ENCODE measurements around the gene FAM83G.
"Not testable (repeated sequence)": the region's sequence is repeated elsewhere in the genome, so short reads cannot be mapped to it uniquely, and the experiment has no call there.

The FAM83G gene

GRCh38 chr17:18966831-18967624 lies 37.5 kb downstream of the FAM83G start:
- no peak for DNase-seq

- no peak for DNase-seq
Measured at GRCh38 chr17:18965530-18966236, 38.9 kb downstream of the FAM83G start.

DNA sequence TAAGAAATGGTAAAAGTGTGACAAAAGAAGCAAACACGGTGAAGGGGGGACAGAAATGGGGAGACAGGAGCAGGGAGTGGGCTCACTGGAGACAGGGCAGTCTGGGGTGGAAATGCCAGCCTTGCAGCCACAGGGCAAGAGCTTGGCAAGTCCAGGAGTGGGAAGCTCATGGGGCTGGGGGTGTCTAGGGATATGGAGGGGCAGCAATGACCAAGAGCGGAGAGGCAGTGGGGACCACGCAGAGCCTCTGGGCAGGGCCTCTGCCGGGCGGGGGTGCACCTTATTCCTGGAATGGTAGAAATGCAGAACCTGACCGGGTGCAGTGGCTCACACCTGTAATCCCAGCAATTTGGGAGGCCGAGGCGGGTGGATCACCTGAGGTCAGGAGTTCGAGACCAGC lies 40.0 kb downstream of the FAM83G start:
- no peak for DNase-seq

DNA sequence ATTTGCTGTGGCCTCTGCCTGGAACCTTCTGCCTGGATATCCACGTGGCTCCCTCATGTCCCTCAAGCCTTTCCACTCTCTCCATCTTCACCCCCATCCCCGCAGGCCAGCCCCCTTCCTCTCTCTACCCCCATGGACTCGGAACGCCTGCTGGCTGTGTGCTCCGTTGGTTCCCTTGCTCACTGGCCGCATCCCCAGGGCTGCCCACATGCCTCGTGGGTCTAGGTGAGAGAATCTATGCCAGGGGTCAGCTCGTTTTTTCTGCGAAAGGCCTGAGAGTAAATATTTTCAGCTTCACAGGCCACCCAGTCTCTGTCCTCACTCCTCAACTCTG lies 40.6 kb downstream of the FAM83G start:
- DNase-seq = no peak

GRCh38 chr17:18963126-18964017 lies 41.2 kb downstream of the FAM83G start:
- DNase-seq = no peak

GRCh38 chr17:18962494-18962815 lies 42.1 kb downstream of the FAM83G start:
- DNase-seq = no peak

DNA sequence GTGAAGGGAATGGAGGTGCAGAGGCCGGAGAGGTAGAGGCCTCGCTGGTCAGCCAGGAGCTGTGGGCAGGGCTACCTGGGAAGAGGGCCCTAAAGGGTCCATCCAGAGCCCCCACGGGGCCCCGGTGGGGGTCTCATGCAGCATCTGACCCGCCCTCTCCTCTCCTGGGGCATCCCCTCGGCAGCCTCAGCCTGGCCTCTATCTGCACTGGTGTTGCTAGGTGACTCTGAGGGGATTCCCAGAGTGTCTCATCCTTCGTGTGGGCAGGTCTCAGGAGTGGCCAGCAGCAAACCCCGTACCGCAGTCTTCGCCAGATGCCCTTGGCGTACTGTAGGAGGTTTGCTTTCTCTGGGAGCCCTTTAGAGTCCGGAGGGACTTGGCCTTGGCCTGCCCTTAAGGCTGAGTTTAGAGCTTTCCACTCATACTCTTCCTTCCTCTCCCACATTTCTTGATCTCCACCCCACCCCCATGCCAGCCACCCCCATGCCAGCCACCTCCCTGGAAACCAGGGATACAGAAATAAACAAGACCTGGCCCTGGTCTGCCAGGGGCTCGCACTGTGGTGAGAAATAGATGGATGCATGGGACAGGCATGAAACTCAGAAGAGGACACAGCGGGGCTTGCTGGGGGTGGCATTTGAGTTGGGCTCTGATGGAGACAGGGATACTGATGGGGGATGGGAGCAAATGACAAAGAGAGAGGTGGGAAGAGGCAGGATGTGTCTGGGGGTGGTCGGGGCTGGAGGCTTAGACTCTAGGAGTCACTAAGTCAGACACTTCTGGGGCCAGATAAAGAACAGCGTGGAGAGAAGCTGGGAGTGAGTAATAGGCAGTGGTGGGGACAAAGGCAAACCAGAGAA lies 42.7 kb downstream of the FAM83G start:
- DNase-seq = no peak

GRCh38 chr17:18960803-18961511 lies 43.6 kb downstream of the FAM83G start:
- no peak for DNase-seq

DNA sequence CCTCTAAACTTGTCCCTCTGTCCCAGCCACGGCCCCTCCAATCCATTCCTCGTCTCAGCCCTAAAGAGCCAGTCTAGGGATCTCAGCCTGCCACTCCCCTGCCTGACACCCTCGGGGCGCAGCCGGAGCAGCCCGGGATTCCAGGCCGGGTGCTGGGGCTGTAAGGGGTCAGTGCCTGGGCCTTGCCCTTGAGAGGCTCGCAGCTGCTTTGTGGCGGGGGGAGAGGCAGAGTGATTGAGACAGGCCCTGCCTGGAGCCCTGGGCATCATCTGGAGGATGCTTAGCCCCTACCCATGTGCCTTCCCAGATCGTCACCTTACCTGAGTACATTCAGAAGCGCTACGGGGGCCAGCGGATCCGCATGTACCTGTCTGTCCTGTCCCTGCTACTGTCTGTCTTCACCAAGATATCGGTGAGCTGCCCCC lies 44.3 kb downstream of the FAM83G start:
- DNase-seq = no peak

DNA sequence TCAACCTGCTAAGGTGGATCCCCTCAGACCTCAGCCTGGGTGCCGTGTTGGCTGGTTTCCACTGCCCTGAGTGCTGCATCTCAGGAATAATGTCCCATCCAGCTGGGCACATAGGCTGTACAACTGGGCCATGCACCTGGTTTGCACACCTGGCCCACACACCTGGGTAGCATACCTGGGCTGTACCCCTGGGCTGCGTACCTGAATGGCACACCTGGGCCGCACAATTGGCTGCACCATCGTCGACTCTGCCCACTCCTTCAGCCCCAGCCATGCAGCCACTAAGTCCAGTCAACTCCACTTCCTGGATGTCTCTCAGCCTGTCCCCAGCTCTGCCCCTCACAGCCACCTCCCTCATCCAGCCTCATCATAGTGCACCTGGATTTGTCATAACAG lies 44.7 kb downstream of the FAM83G start:
- DNase-seq = no peak

DNA sequence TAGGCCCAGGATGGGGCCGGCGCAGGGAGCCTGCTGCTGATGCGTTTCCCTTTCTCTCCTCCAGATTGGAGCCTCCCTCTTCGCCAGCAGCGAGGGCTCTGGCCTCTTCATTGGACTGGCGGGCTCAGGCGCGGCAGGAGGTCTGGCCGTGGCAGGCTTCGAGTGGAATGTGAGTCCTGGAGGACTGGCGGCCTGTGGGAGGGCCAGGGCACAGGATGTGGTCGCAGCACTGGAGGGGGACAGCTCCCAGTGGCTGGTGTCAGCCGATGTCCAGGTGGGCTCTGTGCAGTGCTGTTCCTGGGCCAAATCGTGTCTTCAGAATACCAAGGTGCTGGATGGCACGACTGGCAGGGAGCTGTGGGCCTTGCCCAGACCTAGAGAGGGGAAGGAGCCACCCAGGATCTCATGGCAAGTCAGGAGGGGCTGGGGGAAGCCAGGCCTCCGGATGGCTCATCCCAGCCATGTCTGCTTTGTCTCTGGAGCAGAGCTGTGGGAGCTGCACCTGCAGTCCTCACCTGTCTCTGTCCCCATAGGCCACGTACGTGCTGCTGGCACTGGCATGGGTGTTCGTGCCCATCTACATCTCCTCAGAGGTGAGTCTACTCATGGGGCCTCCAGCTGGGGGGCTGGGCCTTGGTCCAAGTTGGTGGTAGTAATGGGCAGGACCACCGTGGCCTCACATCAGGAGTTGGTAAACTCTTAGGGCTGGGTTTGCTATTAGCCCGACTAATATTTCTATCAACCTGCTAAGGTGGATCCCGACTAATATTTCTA lies 45.3 kb downstream of the FAM83G start:
- DNase-seq = no peak

- no peak for DNase-seq
Measured at GRCh38 chr17:18958611-18959010, 46.0 kb downstream of the FAM83G start.

DNA sequence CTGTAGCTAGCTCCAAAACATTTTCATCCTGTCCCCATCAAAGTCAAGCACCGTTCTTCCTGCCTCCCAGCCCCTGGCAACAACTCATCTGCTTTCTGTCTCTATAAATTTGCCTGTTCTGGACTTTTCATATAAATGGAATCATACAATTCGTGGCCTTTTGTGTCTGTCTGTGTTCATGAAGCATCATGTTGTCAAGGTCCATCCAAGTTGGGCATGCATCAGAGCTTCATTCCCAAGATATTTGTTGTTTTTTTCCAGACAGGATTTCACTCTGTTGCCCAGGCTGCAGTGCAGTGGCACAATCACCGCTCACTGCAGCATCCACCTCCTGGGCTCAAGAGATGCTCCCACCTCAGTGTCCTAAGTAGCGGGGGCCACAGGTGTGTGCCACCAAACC lies 46.7 kb downstream of the FAM83G start:
- no peak for DNase-seq

DNA sequence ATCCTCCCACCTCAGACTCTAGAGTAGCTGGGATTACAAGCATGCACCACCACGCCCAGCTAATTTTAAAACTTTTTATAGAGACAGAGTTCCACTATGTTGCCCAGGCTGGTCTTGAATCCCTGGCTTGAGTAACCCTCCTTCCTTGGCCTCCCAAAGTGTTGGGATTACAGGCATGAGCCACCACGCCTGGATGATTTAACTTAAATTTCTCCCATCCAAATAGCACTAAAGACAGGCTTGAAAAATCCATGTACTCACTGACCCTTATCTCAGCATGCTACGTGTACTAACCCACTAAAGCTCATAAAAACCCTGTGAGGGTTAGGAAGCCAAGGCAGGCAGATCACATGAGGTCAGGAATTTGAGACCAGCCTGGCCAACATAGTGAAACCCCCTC lies 48.0 kb downstream of the FAM83G start:
- no peak for DNase-seq

- DNase-seq = not testable (repeated sequence)
Measured at GRCh38 chr17:18956021-18956420, 48.5 kb downstream of the FAM83G start.

- no peak for DNase-seq
Measured at GRCh38 chr17:18955009-18955408, 49.6 kb downstream of the FAM83G start.

- DNase-seq = no peak
Measured at GRCh38 chr17:18954321-18954720, 50.2 kb downstream of the FAM83G start.

DNA sequence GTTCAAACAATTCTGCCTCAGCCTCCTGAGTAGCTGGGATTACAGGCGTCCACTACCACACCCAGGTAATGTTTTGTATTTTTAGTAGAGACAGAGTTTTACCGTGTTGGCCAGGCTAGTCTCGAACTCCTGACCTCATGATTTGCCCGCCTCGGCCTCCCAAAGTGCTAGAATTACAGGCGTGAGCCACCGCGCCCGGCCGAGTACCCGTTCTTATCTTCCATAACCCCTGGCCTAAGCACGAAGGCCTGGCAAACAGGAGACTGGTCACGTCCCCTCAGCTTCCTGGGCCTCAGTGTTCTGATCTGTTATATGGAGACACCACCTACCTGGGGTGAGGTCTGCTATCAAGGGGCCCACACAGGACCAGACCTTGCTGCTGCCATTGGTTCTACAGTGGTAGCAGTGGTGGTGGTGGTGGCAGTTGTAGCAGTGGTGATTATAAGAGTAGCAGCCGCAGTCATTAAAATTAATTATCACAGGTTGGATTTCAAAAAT lies 51.3 kb downstream of the FAM83G start:
- no peak for DNase-seq

DNA sequence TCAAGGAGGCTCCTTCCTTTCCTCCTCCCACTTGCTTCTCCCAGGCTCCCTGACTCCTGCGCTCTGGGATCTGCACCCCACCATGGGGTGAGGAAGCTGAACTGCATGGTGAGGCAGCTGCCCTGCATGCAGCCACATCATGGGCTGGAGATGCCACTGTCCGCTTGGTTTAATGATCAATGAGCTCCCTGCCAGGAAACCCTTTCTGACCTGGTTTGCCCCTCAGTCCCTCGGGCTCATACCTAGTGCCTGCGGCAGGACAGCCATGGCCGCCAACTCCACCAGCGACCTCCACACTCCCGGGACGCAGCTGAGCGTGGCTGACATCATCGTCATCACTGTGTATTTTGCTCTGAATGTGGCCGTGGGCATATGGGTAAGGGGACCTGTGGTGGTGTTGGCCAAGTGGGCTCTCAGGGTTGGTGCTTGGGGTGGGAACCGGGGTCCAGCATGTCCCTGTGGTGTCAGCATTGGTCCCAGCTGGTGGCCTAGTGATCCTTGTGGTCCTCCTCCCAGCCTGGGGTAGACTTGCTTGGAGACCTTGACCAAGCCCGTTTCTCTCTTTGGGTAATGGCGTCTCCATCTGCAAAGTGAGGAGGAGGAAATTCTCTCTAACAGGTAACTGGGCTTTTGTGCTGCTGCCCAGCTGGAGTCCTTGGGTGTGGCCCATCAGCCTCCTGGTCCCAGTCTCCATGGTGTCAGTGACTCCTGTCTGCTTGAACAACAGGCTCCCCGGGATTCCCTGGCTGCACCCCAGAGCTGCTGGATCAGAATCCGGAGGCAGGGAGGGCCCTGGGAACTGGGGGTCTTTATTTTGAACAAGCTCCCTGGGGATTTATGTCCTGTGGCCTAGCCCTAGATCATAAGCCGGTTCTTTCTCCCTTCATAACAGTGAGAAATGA lies 52.4 kb downstream of the FAM83G start, which contains the start of gene SLC5A10:
TSS of gene SLC5A10 (plus strand) at position 225 of the 902 bp plus-strand sequence. CDS start at position 266, 41 bp downstream.
- no peak for DNase-seq

Measured in amniotic stem cell (primary cell).